HG03565 (cell line): ENCODE data around the gene PIK3R3.
"Not testable (repeated sequence)": the region's sequence is repeated elsewhere in the genome, so short reads cannot be mapped to it uniquely, and the experiment has no call there.

Experiments
- ATAC-seq: cut with Tn5 transposase; IDR thresholded peaks from one replicate; pipeline ENCODE4 v1.9.1; 2021; ENCODE audit warnings: mild to moderate bottlenecking, moderate library complexity; ENCODE audit not compliant: unreplicated experiment

The PIK3R3 gene

GRCh38 chr1:46113948-46114347 is 18.5 kb downstream of the PIK3R3 start:
- ATAC-seq, result no peak

- ATAC-seq, result no peak
Observed at GRCh38 chr1:46112108-46112507, 20.3 kb downstream of the PIK3R3 start.

- ATAC-seq, result no peak
Observed at GRCh38 chr1:46110521-46110920, 21.9 kb downstream of the PIK3R3 start.

- no peak for ATAC-seq
Observed at GRCh38 chr1:46102769-46103476, 29.5 kb downstream of the PIK3R3 start.

- no peak for ATAC-seq
Observed at GRCh38 chr1:46099215-46099614, 33.2 kb downstream of the PIK3R3 start.

GRCh38 chr1:46098027-46098712 is 34.3 kb downstream of the PIK3R3 start:
- no peak for ATAC-seq

- ATAC-seq, result no peak
Observed at GRCh38 chr1:46097149-46097472, 35.3 kb downstream of the PIK3R3 start.

GRCh38 chr1:46096269-46097148 is 35.9 kb downstream of the PIK3R3 start:
- no peak for ATAC-seq

GRCh38 chr1:46095110-46095509 is 37.3 kb downstream of the PIK3R3 start:
- ATAC-seq, result not testable (repeated sequence)

GRCh38 chr1:46094471-46095005 is 37.9 kb downstream of the PIK3R3 start:
- no peak for ATAC-seq

- ATAC-seq, result not testable (repeated sequence)
Observed at GRCh38 chr1:46093832-46094231, 38.6 kb downstream of the PIK3R3 start.

GRCh38 chr1:46087891-46088290 is 44.5 kb downstream of the PIK3R3 start:
- ATAC-seq, result no peak

GRCh38 chr1:46086576-46086975 is 45.9 kb downstream of the PIK3R3 start:
- ATAC-seq, result no peak

GRCh38 chr1:46084553-46085451 is 47.6 kb downstream of the PIK3R3 start:
- ATAC-seq, result no peak

- ATAC-seq, result no peak
Observed at GRCh38 chr1:46083579-46083978, 48.9 kb downstream of the PIK3R3 start.

- no peak for ATAC-seq
Observed at GRCh38 chr1:46081619-46082018, 50.8 kb downstream of the PIK3R3 start.

GRCh38 chr1:46081206-46081605 is 51.2 kb downstream of the PIK3R3 start:
- no peak for ATAC-seq

GRCh38 chr1:46080257-46080656 is 52.2 kb downstream of the PIK3R3 start:
- no peak for ATAC-seq

GRCh38 chr1:46077644-46078043 is 54.8 kb downstream of the PIK3R3 start:
- no peak for ATAC-seq

- no peak for ATAC-seq
Observed at GRCh38 chr1:46076343-46076742, 56.1 kb downstream of the PIK3R3 start.
